GM12892 (cell line): ENCODE data around the gene GSX2.

Experiments
- POLR2A ChIP-seq: IDR thresholded peaks from 2 replicates; pipeline ENCODE4 v1.6.1; 2011; ENCODE audit warnings: low read depth, low read length, control low read depth
- POLR2AphosphoS5 ChIP-seq: IDR thresholded peaks from 2 replicates; pipeline ENCODE4 v1.6.1; 2011; ENCODE audit warnings: low read depth, low read length, control low read depth

DNA sequence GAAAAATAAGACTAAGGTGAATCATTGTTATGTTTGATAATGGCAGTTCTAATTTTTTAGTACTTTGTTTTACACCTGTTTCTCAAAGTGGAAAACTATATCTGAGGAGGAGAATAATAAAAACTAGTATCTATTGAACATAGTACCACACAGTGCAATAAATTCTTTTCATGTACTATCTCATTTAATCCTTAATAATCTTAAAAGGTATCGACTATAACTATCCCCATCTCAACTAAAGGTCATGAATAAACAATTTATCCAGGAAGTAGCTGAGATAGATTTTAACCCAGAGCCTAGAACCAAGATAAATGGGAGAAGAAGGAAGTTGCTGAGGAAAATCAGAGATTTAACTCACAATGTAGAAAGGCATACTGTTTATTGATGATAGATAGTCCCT lies 38.1 kb upstream of the GSX2 start:
- TF ChIP-seq POLR2AphosphoS5 (no peak), POLR2A (no peak)
